GM12875 (cell line): ENCODE results near the gene EP300.
"Not testable (repeated sequence)": the region's sequence is repeated elsewhere in the genome, so short reads cannot be mapped to it uniquely, and the experiment has no call there.

Source experiments
- H3K4me3 ChIP-seq: one replicate; pipeline ENCODE4 v1.5.1; 2011; ENCODE audit warnings: low read depth, low read length, control low read depth
- CTCF ChIP-seq: IDR thresholded peaks from 2 replicates; pipeline ENCODE4 v1.5.1; 2011; ENCODE audit warnings: low read depth, mild to moderate bottlenecking, control low read depth, inconsistent platforms, low read length, moderate library complexity, borderline replicate concordance; ENCODE audit not compliant: insufficient read depth

EP300 gene

DNA sequence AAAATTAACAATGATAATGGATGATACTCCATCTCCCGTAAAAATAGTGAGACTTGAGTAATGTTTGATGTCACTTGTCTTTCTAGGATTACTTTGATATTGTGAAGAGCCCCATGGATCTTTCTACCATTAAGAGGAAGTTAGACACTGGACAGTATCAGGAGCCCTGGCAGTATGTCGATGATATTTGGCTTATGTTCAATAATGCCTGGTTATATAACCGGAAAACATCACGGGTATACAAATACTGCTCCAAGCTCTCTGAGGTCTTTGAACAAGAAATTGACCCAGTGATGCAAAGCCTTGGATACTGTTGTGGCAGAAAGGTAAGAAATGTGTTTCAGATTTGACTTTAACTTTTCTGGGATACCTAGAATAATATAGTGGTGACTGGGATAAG, 64.7 kb downstream of the EP300 start:
- no peak for TF ChIP-seq CTCF
- no peak overlapping the region for H3K4me3 ChIP-seq

- no peak for TF ChIP-seq CTCF
Measured at GRCh38 chr22:41169157-41169556, 76.8 kb downstream of the EP300 start.

GRCh38 chr22:41171996-41172395, 79.6 kb downstream of the EP300 start:
- H3K4me3 ChIP-seq = no peak overlapping the region
- no peak for TF ChIP-seq CTCF

More at GRCh38 chr22:41169157-41169556, 76.8 kb downstream of the EP300 start:
- H3K4me3 ChIP-seq = no peak overlapping the region

GRCh38 chr22:41175546-41175945, 83.2 kb downstream of the EP300 start:
- no peak for TF ChIP-seq CTCF

DNA sequence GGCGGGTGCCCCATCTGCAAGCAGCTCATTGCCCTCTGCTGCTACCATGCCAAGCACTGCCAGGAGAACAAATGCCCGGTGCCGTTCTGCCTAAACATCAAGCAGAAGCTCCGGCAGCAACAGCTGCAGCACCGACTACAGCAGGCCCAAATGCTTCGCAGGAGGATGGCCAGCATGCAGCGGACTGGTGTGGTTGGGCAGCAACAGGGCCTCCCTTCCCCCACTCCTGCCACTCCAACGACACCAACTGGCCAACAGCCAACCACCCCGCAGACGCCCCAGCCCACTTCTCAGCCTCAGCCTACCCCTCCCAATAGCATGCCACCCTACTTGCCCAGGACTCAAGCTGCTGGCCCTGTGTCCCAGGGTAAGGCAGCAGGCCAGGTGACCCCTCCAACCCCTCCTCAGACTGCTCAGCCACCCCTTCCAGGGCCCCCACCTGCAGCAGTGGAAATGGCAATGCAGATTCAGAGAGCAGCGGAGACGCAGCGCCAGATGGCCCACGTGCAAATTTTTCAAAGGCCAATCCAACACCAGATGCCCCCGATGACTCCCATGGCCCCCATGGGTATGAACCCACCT, 84.7 kb downstream of the EP300 start:
- no peak for TF ChIP-seq CTCF
- no peak overlapping the region for H3K4me3 ChIP-seq

More at GRCh38 chr22:41175546-41175945, 83.2 kb downstream of the EP300 start:
- H3K4me3 ChIP-seq = no peak overlapping the region

- TF ChIP-seq CTCF = no peak
- H3K4me3 ChIP-seq = no peak overlapping the region
Measured at GRCh38 chr22:41177622-41178424, 85.4 kb downstream of the EP300 start.

- H3K4me3 ChIP-seq = no peak overlapping the region
- no peak for TF ChIP-seq CTCF
Measured at GRCh38 chr22:41178425-41178975, 86.1 kb downstream of the EP300 start.

DNA sequence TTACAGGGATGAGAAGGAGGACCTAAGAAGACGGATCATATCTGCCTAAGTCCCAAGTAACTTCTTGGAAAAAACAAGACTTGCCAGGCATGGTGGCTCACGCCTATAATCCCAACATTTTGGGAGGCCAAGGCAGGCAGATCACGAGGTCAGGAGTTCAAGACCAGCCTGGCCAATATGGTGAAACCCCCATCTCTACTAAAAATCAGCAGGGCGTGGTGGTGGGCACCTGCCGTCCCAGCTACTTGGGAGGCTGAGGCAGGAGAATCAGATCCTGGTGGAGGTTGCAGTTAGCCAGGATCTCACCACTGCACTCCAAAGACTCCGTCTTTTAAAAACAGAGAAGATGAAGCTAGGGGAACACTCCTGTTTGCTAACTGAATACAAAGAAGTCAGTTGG, 88.0 kb downstream of the EP300 start:
- not testable (repeated sequence) for H3K4me3 ChIP-seq
